Upper lobe of right lung (tissue), 1 donor: ENCODE measurements around the gene C19orf25. TPM values are rescaled to one million over a fixed set of nuclear protein-coding genes. Genes with fewer than 3 reads are reported as not detected.

Experiments used
- ATAC-seq: fragments of 200-7000 bp; cut with Tn5 transposase; one replicate; pipeline ENCODE4 v1.9.1; 2020; ENCODE audit warnings: mild to moderate bottlenecking, moderate library complexity
- DNase-seq: peaks from one replicate; pipeline ENCODE4 v3.0.0-alpha.2; 2020
- H3K27ac ChIP-seq: fragments of 200-600 bp; one replicate; pipeline ENCODE4 v1.8.0; 2022
- H3K27me3 ChIP-seq: fragments of 200-600 bp; one replicate; pipeline ENCODE4 v1.8.0; 2022; ENCODE audit warnings: mild to moderate bottlenecking
- H3K36me3 ChIP-seq: fragments of 200-600 bp; one replicate; pipeline ENCODE4 v1.8.0; 2022
- H3K4me1 ChIP-seq: fragments of 200-600 bp; one replicate; pipeline ENCODE4 v1.8.0; 2022
- H3K4me3 ChIP-seq: fragments of 200-600 bp; one replicate; pipeline ENCODE4 v1.8.0; 2022; ENCODE audit warnings: mild to moderate bottlenecking
- H3K9me3 ChIP-seq: fragments of 200-600 bp; one replicate; pipeline ENCODE4 v1.8.0; 2022
- CTCF ChIP-seq: fragments of 200-600 bp; IDR thresholded peaks from one replicate; pipeline ENCODE4 v1.8.0; 2022; ENCODE audit warnings: antibody characterized with exemption
- intact Hi-C: fragments of 100-400 bp; cut with DNase I; formaldehyde crosslinking; loops from one replicate; pipeline ENCODE4 v1.11.0; 2022
- total RNA-seq: library from RNA; stranded (reverse); fragmentation: NEBNext Ultra II Directional; extraction: Animal tissue kit (Norgen Biotek cat#: 25700); gene quantifications from one replicate; pipeline ENCODE4 v1.2.1, GENCODE V29; 2021
- donor health status: DM: no; HTN: yes; CAD: no; lungs with severe emphysema.

Gene C19orf25
- total RNA-seq, 1 donor from 2014 or later, result 26.3 TPM

- TF ChIP-seq CTCF, result no peak
- Histone ChIP-seq H3K27ac (no peak overlapping the region), H3K9me3 (no peaks in the 10 kb centered on the region), H3K36me3 (peaks cover 99% of the 10 kb centered on the region), H3K27me3 (no peaks in the 10 kb centered on the region), H3K4me3 (no peak overlapping the region), H3K4me1 (no peaks in the 10 kb centered on the region)
- peak; percentile 58 for ATAC-seq
- intact Hi-C loops, result no loop called here
- no peak for DNase-seq
These were observed 49.3 kb downstream of the C19orf25 start for GRCh38 chr19:1429750-1430149.

GRCh38 chr19:1428738-1429391, 50.1 kb downstream of the C19orf25 start:
- no peak for DNase-seq
- peaks cover 97% of the 10 kb centered on the region for H3K36me3 ChIP-seq
- TF ChIP-seq CTCF, result no peak
- ATAC-seq, result no peak
- H3K4me3 ChIP-seq, result no peak overlapping the region
- no peaks in the 10 kb centered on the region for H3K9me3 ChIP-seq
- intact Hi-C loops, result no loop called here
- no peaks in the 10 kb centered on the region for H3K4me1 ChIP-seq
- H3K27me3 ChIP-seq, result no peaks in the 10 kb centered on the region
- no peak overlapping the region for H3K27ac ChIP-seq

DNA sequence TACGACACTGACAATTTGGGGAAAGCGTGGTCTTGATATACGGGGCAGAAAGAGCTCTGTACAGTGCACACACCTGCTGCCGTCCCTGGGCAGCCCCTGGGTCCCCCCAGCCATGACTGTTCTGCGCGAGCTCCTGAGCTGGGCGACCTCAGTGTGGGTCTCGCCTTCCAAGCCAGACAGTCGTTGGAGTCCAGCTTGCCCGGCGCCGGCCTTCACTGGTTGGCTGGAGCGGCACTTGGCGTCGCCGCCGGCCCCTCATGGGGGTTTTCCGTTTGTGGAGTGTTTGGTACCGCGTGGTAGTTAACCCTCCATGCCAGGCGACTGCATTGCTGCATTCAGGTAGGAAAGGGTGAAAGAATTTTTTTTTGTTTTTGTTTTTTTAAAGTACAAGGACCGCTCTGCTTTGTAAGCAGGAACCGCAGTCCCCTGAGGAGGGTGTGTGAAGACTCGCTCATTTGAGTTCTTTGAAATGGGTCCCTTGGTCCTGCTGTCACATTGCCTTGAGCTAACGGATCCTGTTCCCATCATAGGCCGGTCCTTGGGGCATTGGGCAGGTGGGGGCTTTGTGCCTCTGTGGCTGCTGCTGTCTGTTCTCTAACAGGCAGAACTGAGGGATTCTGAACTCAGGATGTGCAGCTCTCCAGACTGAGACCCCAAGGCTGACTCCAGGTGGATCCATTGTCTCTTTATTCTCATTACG, 51.6 kb downstream of the C19orf25 start:
- Histone ChIP-seq H3K9me3 (no peaks in the 10 kb centered on the region), H3K36me3 (peaks cover 97% of the 10 kb centered on the region), H3K4me3 (no peak overlapping the region), H3K4me1 (no peaks in the 10 kb centered on the region), H3K27me3 (no peaks in the 10 kb centered on the region), H3K27ac (no peak overlapping the region)
- DNase-seq (no peak), ATAC-seq (no peak)
- no peak for TF ChIP-seq CTCF
- intact Hi-C loops, result no loop called here

DNA sequence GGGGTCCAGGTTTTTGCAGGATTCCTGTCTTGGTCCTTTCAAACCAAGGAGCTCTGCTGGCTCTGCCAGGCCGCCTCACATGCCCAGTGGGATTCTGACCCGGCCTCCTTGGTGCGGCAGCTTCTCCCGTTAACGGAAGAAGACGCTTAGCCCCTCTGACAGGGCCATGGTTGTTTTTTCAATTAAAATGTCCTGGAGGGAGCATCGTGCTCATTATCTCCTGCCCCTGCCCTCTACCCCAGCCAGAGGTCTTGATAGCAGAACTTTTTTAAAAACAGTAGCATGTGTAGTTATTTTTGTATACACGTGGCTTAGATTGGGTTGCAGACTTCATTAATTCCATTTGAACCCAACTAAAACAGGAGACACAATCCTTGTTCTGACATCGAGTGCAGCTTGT, 52.3 kb downstream of the C19orf25 start:
- Histone ChIP-seq H3K27me3 (no peaks in the 10 kb centered on the region), H3K4me3 (no peak overlapping the region), H3K9me3 (no peaks in the 10 kb centered on the region), H3K27ac (no peak overlapping the region), H3K4me1 (no peaks in the 10 kb centered on the region), H3K36me3 (peaks cover 97% of the 10 kb centered on the region)
- no peak for TF ChIP-seq CTCF
- DNase-seq (no peak), ATAC-seq (no peak)
- intact Hi-C loops, result no loop called here

- no peaks in the 10 kb centered on the region for H3K4me1 ChIP-seq
- H3K36me3 ChIP-seq, result peaks cover 97% of the 10 kb centered on the region
- DNase-seq, result no peak
- no peak overlapping the region for H3K4me3 ChIP-seq
- H3K9me3 ChIP-seq, result no peaks in the 10 kb centered on the region
- H3K27me3 ChIP-seq, result no peaks in the 10 kb centered on the region
- TF ChIP-seq CTCF, result no peak
- intact Hi-C loops, result no loop called here
- ATAC-seq, result no peak
- H3K27ac ChIP-seq, result no peak overlapping the region
These were observed 53.1 kb downstream of the C19orf25 start for GRCh38 chr19:1425902-1426301.
